Measurements from ENCODE around the gene PLAGL2. TPM values are rescaled to one million over a fixed set of nuclear protein-coding genes. Genes with fewer than 3 reads are reported as not detected.
A peak's percentile ranks its signal among the peaks of the same experiment; 100 is the strongest.

The PLAGL2 gene
- total and polyA plus RNA-seq, 2 experiments from 2014 or later = 13.2 to 28.2 TPM

DNA sequence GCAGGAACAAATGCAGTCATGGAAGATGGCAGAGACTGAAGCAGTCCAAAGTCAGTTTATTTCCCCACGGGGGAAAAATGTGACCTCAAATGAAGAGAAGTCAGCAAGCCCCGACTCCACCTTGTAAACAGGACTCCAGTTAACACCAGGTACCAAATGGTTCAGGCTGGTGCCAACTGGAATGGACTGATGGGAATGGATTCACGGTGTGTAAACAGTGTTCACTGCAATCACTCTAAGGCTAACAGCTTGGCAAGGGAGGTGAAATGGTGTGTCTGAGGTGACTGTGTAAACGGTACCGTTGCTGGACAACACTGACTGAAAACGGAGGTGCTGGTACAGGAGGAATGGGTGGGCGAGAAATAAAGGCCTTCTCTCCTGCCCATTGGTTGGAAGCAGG, 12.0 kb downstream of the PLAGL2 start:
- peaks cover 9% of the 10 kb centered on the region for H3K4me1 Mint-ChIP-seq
- Histone ChIP-seq H3K36me3 (ENCODE audit: insufficient read depth) (peaks cover 48% of the 10 kb centered on the region), H3K4me1 (ENCODE audit: insufficient read depth) (peaks cover 9% of the 10 kb centered on the region), H3K4me2 (no peak overlapping the region), H2AFZ (no peak overlapping the region), H3K9me2 (ENCODE audit: insufficient read depth) (no peaks in the 10 kb centered on the region), H3K4me3 (no peak overlapping the region), H3K27me3 (ENCODE audit: insufficient read depth) (no peaks in the 10 kb centered on the region), H3K79me2 (replicated peaks; ENCODE audit: insufficient read depth) (peaks cover 28% of the 10 kb centered on the region), H3K27ac (ENCODE audit: low read depth) (no peak overlapping the region), H3F3A (replicated peaks; ENCODE audit: low read depth) (peaks cover 37% of the 10 kb centered on the region), H4K20me1 (replicated peaks; ENCODE audit: insufficient read depth) (peaks cover 69% of the 10 kb centered on the region)
- DNase-seq (ENCODE audit: low spot score) (no peak), ATAC-seq (no peak)
- peaks cover 2% of the 10 kb centered on the region for H3K27me3 Mint-ChIP-seq (ENCODE audit: insufficient read depth, low read depth, poor library complexity)
- peak overlapping the region; percentile 27; the same call in 1 of the 2 replicates for H3K27ac Mint-ChIP-seq
- H3K4me3 Mint-ChIP-seq = no peak overlapping the region
- peaks cover 59% of the 10 kb centered on the region for H3K36me3 Mint-ChIP-seq (ENCODE audit: low read depth)
- no peaks in the 10 kb centered on the region for H3K9me3 Mint-ChIP-seq
- TF ChIP-seq, protein P1, sequence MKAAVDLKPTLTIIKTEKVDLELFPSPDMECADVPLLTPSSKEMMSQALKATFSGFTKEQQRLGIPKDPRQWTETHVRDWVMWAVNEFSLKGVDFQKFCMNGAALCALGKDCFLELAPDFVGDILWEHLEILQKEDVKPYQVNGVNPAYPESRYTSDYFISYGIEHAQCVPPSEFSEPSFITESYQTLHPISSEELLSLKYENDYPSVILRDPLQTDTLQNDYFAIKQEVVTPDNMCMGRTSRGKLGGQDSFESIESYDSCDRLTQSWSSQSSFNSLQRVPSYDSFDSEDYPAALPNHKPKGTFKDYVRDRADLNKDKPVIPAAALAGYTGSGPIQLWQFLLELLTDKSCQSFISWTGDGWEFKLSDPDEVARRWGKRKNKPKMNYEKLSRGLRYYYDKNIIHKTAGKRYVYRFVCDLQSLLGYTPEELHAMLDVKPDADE (IDR thresholded peaks at IDR 0.05) = no peak
- TF ChIP-seq ZNF114 (CRISPR knock-in tag; IDR thresholded peaks at IDR 0.05) (no peak), EZH2 (IDR thresholded peaks at IDR 0.05; ENCODE audit: low read depth, unreplicated experiment) (no peak)
- TF ChIP-seq, protein P2, sequence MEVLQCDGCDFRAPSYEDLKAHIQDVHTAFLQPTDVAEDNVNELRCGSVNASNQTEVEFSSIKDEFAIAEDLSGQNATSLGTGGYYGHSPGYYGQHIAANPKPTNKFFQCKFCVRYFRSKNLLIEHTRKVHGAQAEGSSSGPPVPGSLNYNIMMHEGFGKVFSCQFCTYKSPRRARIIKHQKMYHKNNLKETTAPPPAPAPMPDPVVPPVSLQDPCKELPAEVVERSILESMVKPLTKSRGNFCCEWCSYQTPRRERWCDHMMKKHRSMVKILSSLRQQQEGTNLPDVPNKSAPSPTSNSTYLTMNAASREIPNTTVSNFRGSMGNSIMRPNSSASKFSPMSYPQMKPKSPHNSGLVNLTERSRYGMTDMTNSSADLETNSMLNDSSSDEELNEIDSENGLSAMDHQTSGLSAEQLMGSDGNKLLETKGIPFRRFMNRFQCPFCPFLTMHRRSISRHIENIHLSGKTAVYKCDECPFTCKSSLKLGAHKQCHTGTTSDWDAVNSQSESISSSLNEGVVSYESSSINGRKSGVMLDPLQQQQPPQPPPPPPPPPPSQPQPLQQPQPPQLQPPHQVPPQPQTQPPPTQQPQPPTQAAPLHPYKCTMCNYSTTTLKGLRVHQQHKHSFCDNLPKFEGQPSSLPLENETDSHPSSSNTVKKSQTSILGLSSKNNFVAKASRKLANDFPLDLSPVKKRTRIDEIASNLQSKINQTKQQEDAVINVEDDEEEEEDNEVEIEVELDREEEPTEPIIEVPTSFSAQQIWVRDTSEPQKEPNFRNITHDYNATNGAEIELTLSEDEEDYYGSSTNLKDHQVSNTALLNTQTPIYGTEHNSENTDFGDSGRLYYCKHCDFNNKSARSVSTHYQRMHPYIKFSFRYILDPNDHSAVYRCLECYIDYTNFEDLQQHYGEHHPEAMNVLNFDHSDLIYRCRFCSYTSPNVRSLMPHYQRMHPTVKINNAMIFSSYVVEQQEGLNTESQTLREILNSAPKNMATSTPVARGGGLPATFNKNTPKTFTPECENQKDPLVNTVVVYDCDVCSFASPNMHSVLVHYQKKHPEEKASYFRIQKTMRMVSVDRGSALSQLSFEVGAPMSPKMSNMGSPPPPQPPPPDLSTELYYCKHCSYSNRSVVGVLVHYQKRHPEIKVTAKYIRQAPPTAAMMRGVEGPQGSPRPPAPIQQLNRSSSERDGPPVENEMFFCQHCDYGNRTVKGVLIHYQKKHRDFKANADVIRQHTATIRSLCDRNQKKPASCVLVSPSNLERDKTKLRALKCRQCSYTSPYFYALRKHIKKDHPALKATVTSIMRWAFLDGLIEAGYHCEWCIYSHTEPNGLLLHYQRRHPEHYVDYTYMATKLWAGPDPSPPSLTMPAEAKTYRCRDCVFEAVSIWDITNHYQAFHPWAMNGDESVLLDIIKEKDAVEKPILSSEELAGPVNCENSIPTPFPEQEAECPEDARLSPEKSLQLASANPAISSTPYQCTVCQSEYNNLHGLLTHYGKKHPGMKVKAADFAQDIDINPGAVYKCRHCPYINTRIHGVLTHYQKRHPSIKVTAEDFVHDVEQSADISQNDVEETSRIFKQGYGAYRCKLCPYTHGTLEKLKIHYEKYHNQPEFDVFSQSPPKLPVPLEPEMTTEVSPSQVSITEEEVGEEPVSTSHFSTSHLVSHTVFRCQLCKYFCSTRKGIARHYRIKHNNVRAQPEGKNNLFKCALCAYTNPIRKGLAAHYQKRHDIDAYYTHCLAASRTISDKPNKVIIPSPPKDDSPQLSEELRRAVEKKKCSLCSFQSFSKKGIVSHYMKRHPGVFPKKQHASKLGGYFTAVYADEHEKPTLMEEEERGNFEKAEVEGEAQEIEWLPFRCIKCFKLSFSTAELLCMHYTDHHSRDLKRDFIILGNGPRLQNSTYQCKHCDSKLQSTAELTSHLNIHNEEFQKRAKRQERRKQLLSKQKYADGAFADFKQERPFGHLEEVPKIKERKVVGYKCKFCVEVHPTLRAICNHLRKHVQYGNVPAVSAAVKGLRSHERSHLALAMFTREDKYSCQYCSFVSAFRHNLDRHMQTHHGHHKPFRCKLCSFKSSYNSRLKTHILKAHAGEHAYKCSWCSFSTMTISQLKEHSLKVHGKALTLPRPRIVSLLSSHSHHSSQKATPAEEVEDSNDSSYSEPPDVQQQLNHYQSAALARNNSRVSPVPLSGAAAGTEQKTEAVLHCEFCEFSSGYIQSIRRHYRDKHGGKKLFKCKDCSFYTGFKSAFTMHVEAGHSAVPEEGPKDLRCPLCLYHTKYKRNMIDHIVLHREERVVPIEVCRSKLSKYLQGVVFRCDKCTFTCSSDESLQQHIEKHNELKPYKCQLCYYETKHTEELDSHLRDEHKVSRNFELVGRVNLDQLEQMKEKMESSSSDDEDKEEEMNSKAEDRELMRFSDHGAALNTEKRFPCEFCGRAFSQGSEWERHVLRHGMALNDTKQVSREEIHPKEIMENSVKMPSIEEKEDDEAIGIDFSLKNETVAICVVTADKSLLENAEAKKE (CRISPR knock-in tag; IDR thresholded peaks at IDR 0.05) = no peak

DNA sequence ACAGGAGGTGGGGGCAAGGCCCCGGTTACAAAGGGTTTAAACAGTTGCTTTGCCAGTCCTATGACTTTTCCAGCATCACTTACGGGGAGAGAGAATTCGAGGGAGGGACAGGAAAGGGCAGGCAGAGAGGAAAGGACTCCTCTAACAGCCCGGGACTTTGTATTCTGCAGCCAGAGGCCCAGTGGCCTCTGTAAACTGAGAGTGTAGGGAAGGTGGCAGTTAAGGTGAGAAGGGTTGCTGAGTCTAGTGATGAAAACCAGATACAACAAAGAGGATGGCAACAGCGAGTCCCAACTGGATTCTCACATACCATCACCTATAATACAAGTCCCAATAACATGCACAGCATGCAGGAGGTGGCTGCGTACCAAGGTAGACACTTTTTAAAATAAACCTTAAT, 13.5 kb downstream of the PLAGL2 start:
- peaks cover 6% of the 10 kb centered on the region for H3K27me3 Mint-ChIP-seq (ENCODE audit: insufficient read depth, low read depth, poor library complexity)
- Histone ChIP-seq H3K9me2 (ENCODE audit: insufficient read depth) (no peaks in the 10 kb centered on the region), H3K27me3 (ENCODE audit: insufficient read depth) (no peaks in the 10 kb centered on the region), H3K4me2 (no peak overlapping the region), H2AFZ (no peak overlapping the region), H3K79me2 (replicated peaks; ENCODE audit: insufficient read depth) (peaks cover 16% of the 10 kb centered on the region), H3K4me1 (ENCODE audit: insufficient read depth) (peaks cover 17% of the 10 kb centered on the region), H3K4me3 (no peak overlapping the region), H3K36me3 (ENCODE audit: insufficient read depth) (peaks cover 33% of the 10 kb centered on the region), H3K27ac (ENCODE audit: low read depth) (no peak overlapping the region), H4K20me1 (replicated peaks; ENCODE audit: insufficient read depth) (peaks cover 53% of the 10 kb centered on the region), H3F3A (replicated peaks; ENCODE audit: low read depth) (peaks cover 40% of the 10 kb centered on the region)
- H3K9me3 Mint-ChIP-seq = no peaks in the 10 kb centered on the region
- peaks cover 15% of the 10 kb centered on the region for H3K4me1 Mint-ChIP-seq
- DNase-seq (ENCODE audit: low spot score) (no peak), ATAC-seq (no peak)
- H3K4me3 Mint-ChIP-seq = no peak overlapping the region
- H3K27ac Mint-ChIP-seq = no peak overlapping the region
- H3K36me3 Mint-ChIP-seq (ENCODE audit: low read depth) = peaks cover 49% of the 10 kb centered on the region
- no peak for TF ChIP-seq ZNF114 (CRISPR knock-in tag; IDR thresholded peaks at IDR 0.05)
- TF ChIP-seq, protein P2 (CRISPR knock-in tag; IDR thresholded peaks at IDR 0.05) = no peak
- no peak for TF ChIP-seq EZH2 (IDR thresholded peaks at IDR 0.05; ENCODE audit: low read depth, unreplicated experiment)

All from GM23338 (cell line).